ENCODE data around the gene CCDC40.

The CCDC40 gene

GRCh38 chr17:80000981-80001775, 35.3 kb upstream of the CCDC40 start:
- DNase-seq (ENCODE audit: low read depth in 2 of 2) = no peak

GRCh38 chr17:80002070-80002641, 34.3 kb upstream of the CCDC40 start:
- DNase-seq (ENCODE audit: low read depth in 2 of 2) = no peak

GRCh38 chr17:80002690-80003490, 33.6 kb upstream of the CCDC40 start:
- DNase-seq (ENCODE audit: low read depth in 2 of 2) = no peak

- no peak for DNase-seq (ENCODE audit: low read depth in 2 of 2)
These were observed 32.5 kb upstream of the CCDC40 start for GRCh38 chr17:80003969-80004368.

- peak; percentile 26 to 37 for DNase-seq (ENCODE audit: low read depth in 2 of 2)
These were observed 30.8 kb upstream of the CCDC40 start for GRCh38 chr17:80005360-80006338.

- DNase-seq (ENCODE audit: low read depth in 2 of 2) = no peak
These were observed 30.1 kb upstream of the CCDC40 start for GRCh38 chr17:80006339-80006720.

GRCh38 chr17:80006811-80007752, 29.4 kb upstream of the CCDC40 start:
- DNase-seq (ENCODE audit: low read depth in 2 of 2) = no peak

- no peak for DNase-seq (ENCODE audit: low read depth in 2 of 2)
These were observed 28.5 kb upstream of the CCDC40 start for GRCh38 chr17:80007939-80008338.

GRCh38 chr17:80008383-80008840, 28.0 kb upstream of the CCDC40 start:
- peak; percentile 77 to 81 for DNase-seq (ENCODE audit: low read depth in 2 of 2)

GRCh38 chr17:80008848-80009247, 27.6 kb upstream of the CCDC40 start:
- no peak for DNase-seq (ENCODE audit: low read depth in 2 of 2)

- DNase-seq (ENCODE audit: low read depth in 2 of 2) = no peak
These were observed 26.8 kb upstream of the CCDC40 start for GRCh38 chr17:80009391-80010282.

- no peak for DNase-seq (ENCODE audit: low read depth in 2 of 2)
These were observed 26.1 kb upstream of the CCDC40 start for GRCh38 chr17:80010283-80010858.

- DNase-seq (ENCODE audit: low read depth in 2 of 2) = no peak
These were observed 24.4 kb upstream of the CCDC40 start for GRCh38 chr17:80011989-80012555.

- no peak for DNase-seq (ENCODE audit: low read depth in 2 of 2)
These were observed 23.4 kb upstream of the CCDC40 start for GRCh38 chr17:80012765-80013741.

- no peak for DNase-seq (ENCODE audit: low read depth in 2 of 2)
These were observed 19.0 kb upstream of the CCDC40 start for GRCh38 chr17:80017226-80018010.

GRCh38 chr17:80018917-80019651, 17.4 kb upstream of the CCDC40 start:
- no peak for DNase-seq (ENCODE audit: low read depth in 2 of 2)

Data from stimulated activated CD8-positive, alpha-beta memory T cell treated with anti-CD3 and anti-CD28 coated beads, Interleukin-2, amount 100 ng/mL, for 48 hours (primary cell).